Thoracic aorta endothelial cell (primary cell): ENCODE data around the gene ZNF575. TPM values are rescaled to one million over a fixed set of nuclear protein-coding genes. Genes with fewer than 3 reads are reported as not detected.

Source experiments
- total RNA-seq: library from RNA; depleted of rRNA; stranded (reverse); fragments of >200 nt; gene quantifications from 2 replicates; pipeline ENCODE4 v1.2.3, GENCODE V29; 2012

Gene ZNF575, protein sequence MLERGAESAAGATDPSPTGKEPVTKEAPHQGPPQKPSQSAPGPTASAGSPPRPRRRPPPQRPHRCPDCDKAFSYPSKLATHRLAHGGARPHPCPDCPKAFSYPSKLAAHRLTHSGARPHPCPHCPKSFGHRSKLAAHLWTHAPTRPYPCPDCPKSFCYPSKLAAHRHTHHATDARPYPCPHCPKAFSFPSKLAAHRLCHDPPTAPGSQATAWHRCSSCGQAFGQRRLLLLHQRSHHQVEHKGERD
- total RNA-seq: 0.27 TPM in 1 of 2 replicates, not detected in the other

DNA sequence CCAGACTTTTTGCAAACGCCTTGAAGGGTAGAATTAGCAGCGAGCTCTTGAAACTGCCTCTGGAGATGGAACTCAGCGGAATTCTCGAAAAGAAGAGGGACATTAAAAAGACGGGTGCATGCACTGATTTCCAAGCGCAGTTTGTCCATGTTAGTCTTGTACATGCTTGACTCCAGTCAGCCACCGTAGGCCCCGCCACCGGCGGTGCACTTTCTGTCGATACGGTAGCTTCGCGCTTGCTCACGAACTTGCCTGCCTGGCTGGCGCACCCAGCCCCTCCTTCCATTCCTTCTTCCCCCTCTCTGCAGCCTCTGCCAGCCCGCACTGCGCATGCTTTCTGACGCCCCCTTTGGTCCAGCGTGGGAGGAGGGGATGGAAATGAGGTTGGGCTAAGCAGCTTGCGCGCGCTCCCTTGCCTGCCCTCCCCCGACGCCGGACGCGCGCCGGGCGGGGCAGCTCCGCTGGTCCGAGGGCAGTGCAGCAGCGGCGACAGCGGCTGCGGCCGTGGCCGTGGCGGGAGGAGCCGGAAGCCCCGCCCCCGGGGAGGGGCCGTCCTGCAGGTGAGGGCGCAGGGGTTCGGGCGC, at the start of gene ZNF575:
ZNF575 (plus strand) TSS at position 227 of the 584 bp plus-strand sequence. CDS start 1,235 bp downstream, outside the sequence.

DNA sequence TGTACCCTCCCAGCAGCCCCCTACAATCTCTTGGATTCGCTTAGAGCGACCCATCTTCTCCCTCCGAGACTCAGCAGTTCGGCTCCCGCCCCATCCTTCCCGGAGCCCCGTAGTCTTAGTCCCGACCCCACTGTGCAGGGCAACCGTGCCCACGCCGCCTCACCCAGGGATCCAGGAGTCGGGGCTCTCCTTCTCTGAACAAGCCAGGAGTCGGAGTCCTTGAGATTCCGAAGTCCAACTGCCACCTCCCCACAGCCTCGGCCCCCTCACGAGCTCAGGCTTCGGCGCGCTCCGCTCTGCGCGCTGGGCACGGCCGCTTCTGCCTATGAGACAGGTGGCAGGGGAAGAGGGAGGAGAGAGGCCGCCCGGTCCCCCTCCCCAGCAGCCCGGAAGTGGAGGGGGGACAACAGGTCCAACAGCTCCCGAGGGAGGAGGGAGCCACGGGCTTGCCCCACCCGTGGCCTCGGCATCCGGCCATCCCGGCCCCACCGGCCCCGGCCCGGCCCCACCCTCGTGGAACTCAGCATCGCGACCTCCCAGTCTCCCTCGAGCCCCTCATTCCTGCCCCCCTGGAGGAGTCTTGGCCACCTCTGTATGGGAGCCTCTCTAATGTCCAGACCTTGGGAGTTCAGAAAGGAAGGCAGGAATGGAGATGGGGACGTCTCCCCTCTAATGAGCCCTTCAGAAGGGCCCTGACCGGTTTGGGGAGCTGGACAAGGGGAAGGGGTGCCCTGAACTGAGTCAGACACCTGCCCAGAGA, 28.4 kb upstream of the ZNF575 start, which contains the start of gene PHLDB3:
PHLDB3 (minus strand) TSS at position 321 of the 760 bp plus-strand sequence. CDS start 628 bp downstream, outside the sequence.

DNA sequence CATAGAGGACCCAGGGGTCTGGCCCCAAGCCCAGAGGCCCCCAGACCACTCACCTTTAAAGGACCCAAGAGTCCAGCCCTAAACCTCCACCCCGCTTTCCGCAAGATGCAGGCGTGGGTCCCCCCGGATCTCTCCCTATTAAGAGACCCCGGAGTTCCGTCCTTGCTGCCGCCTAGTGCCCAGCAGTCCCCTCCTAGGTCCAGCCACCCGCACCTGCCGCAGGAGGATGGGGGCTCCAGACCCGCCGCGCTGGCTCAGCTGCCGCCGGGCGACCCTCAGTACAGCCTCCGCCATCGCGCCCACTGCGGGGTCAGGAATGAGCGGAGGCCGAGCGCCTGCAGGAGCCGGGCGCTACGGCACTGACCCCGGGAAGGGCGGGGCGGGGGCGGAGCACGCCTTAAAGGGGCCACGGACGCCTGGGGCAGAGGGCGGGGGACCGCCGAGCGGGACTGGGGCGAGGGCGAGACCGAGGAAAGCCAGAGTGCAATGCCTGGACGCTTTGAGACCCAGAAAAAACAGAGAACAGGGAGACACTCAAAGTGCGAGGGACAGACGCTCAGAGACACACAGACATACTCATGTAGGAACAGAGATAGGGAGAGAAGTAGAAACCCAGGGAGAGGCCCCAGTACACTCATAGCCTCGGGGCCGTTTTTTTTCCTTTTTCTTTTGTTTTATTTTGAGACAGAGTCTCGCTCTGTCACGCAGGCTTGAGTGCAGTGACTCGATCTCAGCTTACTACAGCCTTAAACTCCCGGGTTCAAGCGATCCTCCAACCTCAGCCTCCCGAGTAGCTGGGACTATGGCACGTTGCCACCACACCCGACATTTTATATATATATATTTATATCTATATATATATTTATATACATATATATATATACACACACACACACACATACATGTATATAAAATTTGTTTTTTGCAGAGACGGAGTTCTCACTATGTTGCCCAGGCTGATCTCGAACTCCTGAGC, 5.8 kb upstream of the ZNF575 start, which contains the start of gene ETHE1:
ETHE1 (minus strand) TSS at position 318 of the 976 bp plus-strand sequence; CDS start at position 294, 24 bp downstream.

DNA sequence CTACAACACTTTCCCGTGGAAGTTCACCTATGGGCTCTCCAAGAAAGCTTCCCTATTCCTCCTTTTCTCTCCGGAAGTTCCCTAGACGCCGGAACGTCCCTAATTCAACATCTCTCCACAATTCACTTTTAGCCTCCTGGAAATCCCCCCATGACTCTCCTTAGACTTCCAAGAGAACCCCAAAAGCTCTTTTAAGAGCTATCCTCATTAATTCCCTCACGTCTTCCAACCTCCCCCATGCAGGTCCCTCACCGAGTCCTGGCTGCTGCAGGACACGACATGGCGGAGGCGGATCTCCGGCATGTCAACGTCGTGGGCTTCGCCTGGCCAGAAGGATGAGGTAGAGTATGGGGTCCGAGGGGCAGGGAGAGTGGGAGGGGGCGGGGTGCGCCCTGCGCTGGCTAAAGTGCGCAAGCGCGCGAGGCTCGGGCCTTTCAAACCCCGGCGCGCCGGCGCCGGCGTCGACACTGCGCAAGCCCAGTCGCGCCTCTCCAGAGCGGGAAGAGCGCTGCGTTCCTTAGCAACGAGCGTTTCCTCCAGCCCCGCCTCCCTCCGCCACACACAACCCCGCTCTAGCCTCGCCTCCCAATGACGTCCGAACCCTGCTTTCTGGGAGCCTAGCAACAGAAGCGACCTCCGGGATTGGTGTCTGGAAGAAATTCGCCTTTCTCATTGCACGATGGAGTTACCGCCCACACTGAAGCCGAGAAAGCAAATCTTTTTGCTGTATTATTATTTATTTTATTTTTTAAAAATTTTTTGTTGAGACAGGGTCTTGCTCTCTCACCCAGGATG, 42.4 kb downstream of the ZNF575 start, which contains the start of the genes PINLYP and XRCC1:
PINLYP (plus strand) TSS at position 646 of the 795 bp plus-strand sequence. CDS start 1,391 bp downstream, outside the sequence.
XRCC1 (minus strand) TSS at position 372 of the 795 bp plus-strand sequence; CDS start at position 303, 69 bp downstream.

Other genes starting within 250 kb of the ZNF575 start
- gene CD177, start 179.5 kb upstream of the ZNF575 start, total RNA-seq: not detected in 2 replicates
- gene TEX101, start 118.3 kb upstream of the ZNF575 start, total RNA-seq: not detected in 2 replicates
- gene LYPD3, start 67.6 kb upstream of the ZNF575 start, total RNA-seq: not detected in 2 replicates
- 6.4 and 9.0 TPM in 2 replicates for gene PHLDB3, start 28.4 kb upstream of the ZNF575 start, total RNA-seq
- 31.0 and 40.1 TPM in 2 replicates for gene ETHE1, start 6.0 kb upstream of the ZNF575 start, total RNA-seq
- gene XRCC1, start 42.3 kb downstream of the ZNF575 start, total RNA-seq: 19.9 and 26.4 TPM in 2 replicates
- gene PINLYP, start 42.6 kb downstream of the ZNF575 start, total RNA-seq: 0.22 and 0.27 TPM in 2 replicates
- gene IRGQ, start 62.9 kb downstream of the ZNF575 start, total RNA-seq: 28.9 TPM in 2 replicates
- 9.3 and 9.8 TPM in 2 replicates for gene ZNF576, start 63.4 kb downstream of the ZNF575 start, total RNA-seq
- 0.07 and 0.27 TPM in 2 replicates for gene SRRM5, start 78.9 kb downstream of the ZNF575 start, total RNA-seq
- gene ZNF428, start 86.4 kb downstream of the ZNF575 start, total RNA-seq: 21.3 and 22.3 TPM in 2 replicates
- gene CADM4, start 106.7 kb downstream of the ZNF575 start, total RNA-seq: 1.6 and 1.7 TPM in 2 replicates
- gene PLAUR, start 137.0 kb downstream of the ZNF575 start, total RNA-seq: 72.7 and 78.2 TPM in 2 replicates
- not detected in 2 replicates for gene IRGC, start 182.9 kb downstream of the ZNF575 start, total RNA-seq
- gene SMG9, start 221.8 kb downstream of the ZNF575 start, total RNA-seq: 15.7 and 20.4 TPM in 2 replicates
- 0.53 and 1.3 TPM in 2 replicates for gene KCNN4, start 247.8 kb downstream of the ZNF575 start, total RNA-seq